SK-N-SH (cell line): ENCODE measurements around the gene CATSPERB. TPM values are rescaled to one million over a fixed set of nuclear protein-coding genes. Genes with fewer than 3 reads are reported as not detected.

Experiments used
- CTCF ChIA-PET: fragments of 300-600, 350-600 bp; formaldehyde crosslinking; extraction: SDS; loops from one replicate; lab custom pipeline; 2021; lab: Yijun Ruan, JAX
- POLR2A ChIA-PET: fragments of 350-600 bp; sonication (Branson Sonifier 250); formaldehyde crosslinking; extraction: SDS; loops from one replicate; lab custom pipeline; 2020; ENCODE audit warnings: antibody characterized with exemption, inconsistent platforms; lab: Yijun Ruan, JAX
- DNase-seq: peaks from one replicate; pipeline ENCODE4 v3.0.0; 2012
- H2AFZ ChIP-seq: fragments of 200-600 bp; sonication (generic); 2 replicates; pipeline ENCODE4 v1.8.1; 2016; ENCODE audit warnings: antibody characterized with exemption, mild to moderate bottlenecking, low read depth
- H3F3A ChIP-seq: fragments of 200-600 bp; sonication (generic); replicated peaks from 2 replicates; pipeline ENCODE3; 2016; ENCODE audit warnings: antibody characterized with exemption, mild to moderate bottlenecking; ENCODE audit not compliant: insufficient read depth
- H3K27ac ChIP-seq, 2 experiments: fragments of 200-500 bp in 1 of 2; fragments of 200-600 bp in 1 of 2; sonication (Bioruptor generic) in 1 of 2; sonication (generic), shearing (Covaris generic) in 1 of 2; 2 replicates each; pipeline versions ENCODE4 v1.5.1 to v1.6.1; 2014 to 2016; ENCODE audit warnings: low read depth in 2 of 2, inconsistent platforms in 1 of 2, low read length in 1 of 2, mild to moderate bottlenecking in 1 of 2, mixed read lengths in 1 of 2
- H3K27me3 ChIP-seq: fragments of 200-600 bp; sonication (generic), shearing (Covaris generic); 2 replicates; pipeline ENCODE4 v1.6.1; 2016; ENCODE audit warnings: mixed run types; ENCODE audit not compliant: insufficient read depth
- H3K36me3 ChIP-seq, 2 experiments: fragments of 200-500 bp in 1 of 2; fragments of 200-600 bp in 1 of 2; sonication (Bioruptor generic) in 1 of 2; sonication (generic) in 1 of 2; replicated peaks in 1 of 2; 2 replicates each; pipeline versions ENCODE3 to v1.5.1; 2014 to 2016; ENCODE audit warnings: low read length in 1 of 2, mild to moderate bottlenecking in 1 of 2; ENCODE audit not compliant: insufficient read depth in 2 of 2, control insufficient read depth in 1 of 2
- H3K4me1 ChIP-seq, 2 experiments: fragments of 200-500 bp in 1 of 2; fragments of 200-600 bp in 1 of 2; sonication (Bioruptor generic) in 1 of 2; sonication (generic), shearing (Covaris generic) in 1 of 2; 2 replicates each; pipeline versions ENCODE4 v1.5.1 to v1.6.1; 2014 to 2016; ENCODE audit warnings: low read depth in 1 of 2, low read length in 1 of 2, mixed run types in 1 of 2; ENCODE audit not compliant: insufficient read depth in 2 of 2, control insufficient read depth in 1 of 2
- H3K4me2 ChIP-seq: fragments of 200-600 bp; sonication (generic), shearing (Covaris generic); 2 replicates; pipeline ENCODE4 v1.6.1; 2017; ENCODE audit warnings: mixed run types
- H3K4me3 ChIP-seq, 2 experiments: fragments of 200-500 bp in 1 of 2; fragments of 200-600 bp in 1 of 2; sonication (Bioruptor generic) in 1 of 2; sonication (generic), shearing (Covaris generic) in 1 of 2; 2 replicates each; pipeline versions ENCODE4 v1.5.1 to v1.8.1; 2014 to 2016; ENCODE audit warnings: low read depth in 2 of 2, inconsistent platforms in 1 of 2, low read length in 1 of 2, mild to moderate bottlenecking in 1 of 2, mixed read lengths in 1 of 2, moderate library complexity in 1 of 2
- H3K79me2 ChIP-seq: fragments of 200-600 bp; sonication (generic); 2 replicates; pipeline ENCODE4 v1.8.1; 2017; ENCODE audit warnings: mild to moderate bottlenecking; ENCODE audit not compliant: insufficient read depth
- H3K9ac ChIP-seq: fragments of 200-600 bp; sonication (generic); 2 replicates; pipeline ENCODE4 v1.6.1; 2017; ENCODE audit warnings: mixed run types
- H3K9me2 ChIP-seq: fragments of 200-600 bp; sonication (generic); 2 replicates; pipeline ENCODE4 v1.6.1; 2017; ENCODE audit warnings: mixed run types
- H3K9me3 ChIP-seq: fragments of 200-600 bp; sonication (generic); 2 replicates; pipeline ENCODE4 v1.6.1; 2017; ENCODE audit warnings: mixed run types, mild to moderate bottlenecking, moderate library complexity
- H4K20me1 ChIP-seq: fragments of 200-600 bp; sonication (generic); 2 replicates; pipeline ENCODE4 v1.6.1; 2017; ENCODE audit warnings: mild to moderate bottlenecking, mixed run types; ENCODE audit not compliant: insufficient read depth
- CHD2 ChIP-seq: fragments of 150-350 bp; IDR thresholded peaks from 2 replicates; pipeline ENCODE4 v1.6.1; 2018; ENCODE audit warnings: low read length; ENCODE audit not compliant: partially characterized antibody
- CTCF ChIP-seq: fragments of 200-600 bp; sonication (generic); IDR thresholded peaks from 2 replicates; pipeline ENCODE4 v1.6.1; 2017; ENCODE audit warnings: antibody characterized with exemption, mild to moderate bottlenecking, moderate library complexity
- EZH2phosphoT487 ChIP-seq: fragments of 200-600 bp; sonication (generic); IDR thresholded peaks from 2 replicates; pipeline ENCODE4 v1.6.1; 2017; ENCODE audit warnings: low read depth, mixed run types, mild to moderate bottlenecking, antibody characterized with exemption, moderate library complexity, borderline replicate concordance
- GABPA ChIP-seq: IDR thresholded peaks from 2 replicates; pipeline ENCODE4 v1.4.0; 2012; ENCODE audit warnings: low read depth, mild to moderate bottlenecking
- IRF3 ChIP-seq: fragments of 150-350 bp; IDR thresholded peaks from 2 replicates; pipeline ENCODE4 v1.6.1; 2016; ENCODE audit warnings: mild to moderate bottlenecking, low read depth, low read length
- PBX3 ChIP-seq: IDR thresholded peaks from 2 replicates; pipeline ENCODE4; 2012
- POLR2AphosphoS5 ChIP-seq: IDR thresholded peaks from 2 replicates; pipeline ENCODE4 v1.6.1; 2012; ENCODE audit warnings: low read depth, low read length
- REST ChIP-seq: IDR thresholded peaks from 2 replicates; pipeline ENCODE4 v1.6.1; 2012; ENCODE audit warnings: mild to moderate bottlenecking, low read depth, low read length, moderate library complexity
- TCF12 ChIP-seq: IDR thresholded peaks from 2 replicates; pipeline ENCODE4 v1.4.0; 2012
- TEAD4 ChIP-seq: IDR thresholded peaks from 2 replicates; pipeline ENCODE4 v1.4.0; 2012; ENCODE audit warnings: mild to moderate bottlenecking, borderline replicate concordance; ENCODE audit not compliant: insufficient read depth
- WGBS: methylation state at CpG from one replicate; pipeline ENCODE4 v1.1.6; 2017; ENCODE audit warnings: low lambda C conversion rate; 5-methylcytosine and 5-hydroxymethylcytosine counted together
- polyA plus RNA-seq, 3 experiments: library from polyadenylated mRNA; depleted of rRNA; stranded (reverse); fragments of >200 nt; gene quantifications; 2 replicates each; pipeline ENCODE4 v1.2.3, GENCODE V29; 2012

Gene CATSPERB
- polyA plus RNA-seq, 1 of the 3 experiments (the other 2 are of a cell fraction) = 0.08 TPM

- Histone ChIP-seq H4K20me1 (no peaks in the 10 kb centered on the region), H2AFZ (no peak overlapping the region), H3K79me2 (no peaks in the 10 kb centered on the region), H3K9me3 (no peaks in the 10 kb centered on the region), H3K4me2 (no peak overlapping the region), H3K9me2 (no peaks in the 10 kb centered on the region), H3K4me3 (no peak overlapping the region), H3K27ac (no peak overlapping the region), H3K4me1 (no peaks in the 10 kb centered on the region), H3K36me3 (no peaks in the 10 kb centered on the region), H3F3A (no peaks in the 10 kb centered on the region), H3K27me3 (no peaks in the 10 kb centered on the region; the same call in 1 of the 2 replicates), H3K9ac (no peak overlapping the region)
- CTCF ChIA-PET = no interaction called here
- POLR2A ChIA-PET = no interaction called here
- 5% methylated on average over 2 of the region's 2 CpGs for WGBS
- TF ChIP-seq REST = no peak
- TF ChIP-seq CTCF = no peak
- TF ChIP-seq PBX3 = no peak
- no peak for TF ChIP-seq GABPA
- TF ChIP-seq TEAD4 = no peak
- no peak for TF ChIP-seq EZH2phosphoT487
- no peak for DNase-seq
Observed at GRCh38 chr14:91732859-91733477, 1.1 kb upstream of the CATSPERB start.

- DNase-seq = no peak
- Histone ChIP-seq H3K36me3 (no peaks in the 10 kb centered on the region), H3K9me3 (no peaks in the 10 kb centered on the region), H3K4me3 (no peak overlapping the region), H3K27ac (no peak overlapping the region), H4K20me1 (no peaks in the 10 kb centered on the region), H3K79me2 (no peaks in the 10 kb centered on the region), H3K4me2 (no peak overlapping the region), H3K4me1 (no peaks in the 10 kb centered on the region), H3K9me2 (no peaks in the 10 kb centered on the region), H3K9ac (no peak overlapping the region), H3K27me3 (no peaks in the 10 kb centered on the region; the same call in 1 of the 2 replicates), H3F3A (no peaks in the 10 kb centered on the region), H2AFZ (no peak overlapping the region)
- ChIA-PET CTCF (no interaction called here), POLR2A (no interaction called here)
- WGBS = 0% methylated on average over 4 of the region's 5 CpGs
- TF ChIP-seq IRF3 (no peak), CHD2 (no peak), EZH2phosphoT487 (no peak), POLR2AphosphoS5 (no peak), TCF12 (no peak)
Observed at GRCh38 chr14:91732439-91732838, 553 bp upstream of the CATSPERB start.
